NCI-H146 (cell line): ENCODE results near the gene KCTD17.

Source experiments
- DNase-seq: peaks from one replicate; lab custom pipeline; 2025; lab: John Stamatoyannopoulos, UW

The KCTD17 gene

GRCh38 chr22:37103656-37104452 lies 52.3 kb downstream of the KCTD17 start:
- DNase-seq: no peak

- no peak for DNase-seq
Observed at GRCh38 chr22:37105154-37105553, 53.6 kb downstream of the KCTD17 start.

- DNase-seq: no peak
Observed at GRCh38 chr22:37105990-37106389, 54.4 kb downstream of the KCTD17 start.

GRCh38 chr22:37107816-37108621 lies 56.5 kb downstream of the KCTD17 start:
- DNase-seq: no peak

GRCh38 chr22:37109242-37109917 lies 57.8 kb downstream of the KCTD17 start, which contains the start of gene TMPRSS6:
Gene TMPRSS6 (minus strand): TSS chr22:37109713. CDS start chr22:37103417, 6,296 bp downstream.
- no peak for DNase-seq

GRCh38 chr22:37111156-37111717 lies 59.7 kb downstream of the KCTD17 start:
- no peak for DNase-seq

GRCh38 chr22:37112084-37112728 lies 60.7 kb downstream of the KCTD17 start:
- peak; percentile 8 for DNase-seq
